Endothelial cell of umbilical vein (primary cell): ENCODE results near the gene SLC27A4.

Source experiments
- EZH2 ChIP-seq: IDR thresholded peaks from 2 replicates; pipeline ENCODE4 v1.6.1; 2012; ENCODE audit warnings: borderline replicate concordance, low read depth, mild to moderate bottlenecking, moderate library complexity, low read length, inconsistent platforms; ENCODE audit not compliant: severe bottlenecking
- POLR2A ChIP-seq: IDR thresholded peaks from 2 replicates; pipeline ENCODE4 v1.6.1; 2012; ENCODE audit warnings: low read depth, mild to moderate bottlenecking, control low read depth, low read length
- POLR2AphosphoS5 ChIP-seq: IDR thresholded peaks from 2 replicates; pipeline ENCODE4 v1.6.1; 2012; ENCODE audit warnings: low read depth, mild to moderate bottlenecking, control low read depth, low read length, moderate library complexity; ENCODE audit not compliant: insufficient read depth
- TF ChIP-seq, protein P1 (sequence below), 2 donors: IDR thresholded peaks; 1 replicate in 1 of 2; 2 replicates in 1 of 2; pipeline ENCODE4 v1.5.1; 2011; ENCODE audit warnings: low read length in 2 of 2, mild to moderate bottlenecking in 2 of 2, moderate library complexity in 2 of 2, control low read depth in 1 of 2, inconsistent platforms in 1 of 2, low read depth in 1 of 2; ENCODE audit not compliant: insufficient read depth in 1 of 2; ENCODE audit errors: extremely low read depth in 1 of 2
- TF ChIP-seq, protein P2 (sequence below): IDR thresholded peaks from 2 replicates; pipeline ENCODE4 v1.6.1; 2011; ENCODE audit not compliant: insufficient read depth, insufficient read length

DNA sequence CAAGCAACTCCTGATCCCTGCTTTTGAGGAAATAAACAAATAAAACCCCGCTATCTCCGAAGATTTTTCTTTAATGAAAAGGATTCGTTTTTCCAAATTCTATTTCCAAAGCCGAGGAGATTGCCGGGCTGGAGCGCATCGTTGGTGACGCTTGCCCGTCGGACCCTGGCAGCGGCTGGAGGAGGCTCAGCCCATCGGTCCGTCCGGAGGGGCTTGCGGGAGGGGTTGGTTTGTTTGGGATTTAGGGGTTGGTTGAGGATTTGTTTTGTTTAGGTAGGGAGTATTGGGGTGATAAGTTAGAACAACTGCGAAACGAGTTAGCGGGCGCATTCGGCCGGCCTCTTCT is 51.6 kb downstream of the SLC27A4 start:
- TF ChIP-seq POLR2AphosphoS5 (no peak), POLR2A (no peak), EZH2 (no peak)
- TF ChIP-seq, protein P1, sequence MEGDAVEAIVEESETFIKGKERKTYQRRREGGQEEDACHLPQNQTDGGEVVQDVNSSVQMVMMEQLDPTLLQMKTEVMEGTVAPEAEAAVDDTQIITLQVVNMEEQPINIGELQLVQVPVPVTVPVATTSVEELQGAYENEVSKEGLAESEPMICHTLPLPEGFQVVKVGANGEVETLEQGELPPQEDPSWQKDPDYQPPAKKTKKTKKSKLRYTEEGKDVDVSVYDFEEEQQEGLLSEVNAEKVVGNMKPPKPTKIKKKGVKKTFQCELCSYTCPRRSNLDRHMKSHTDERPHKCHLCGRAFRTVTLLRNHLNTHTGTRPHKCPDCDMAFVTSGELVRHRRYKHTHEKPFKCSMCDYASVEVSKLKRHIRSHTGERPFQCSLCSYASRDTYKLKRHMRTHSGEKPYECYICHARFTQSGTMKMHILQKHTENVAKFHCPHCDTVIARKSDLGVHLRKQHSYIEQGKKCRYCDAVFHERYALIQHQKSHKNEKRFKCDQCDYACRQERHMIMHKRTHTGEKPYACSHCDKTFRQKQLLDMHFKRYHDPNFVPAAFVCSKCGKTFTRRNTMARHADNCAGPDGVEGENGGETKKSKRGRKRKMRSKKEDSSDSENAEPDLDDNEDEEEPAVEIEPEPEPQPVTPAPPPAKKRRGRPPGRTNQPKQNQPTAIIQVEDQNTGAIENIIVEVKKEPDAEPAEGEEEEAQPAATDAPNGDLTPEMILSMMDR (IDR thresholded peaks at IDR 0.05; ENCODE audit: extremely low read depth in 1 of 2, insufficient read depth in 1 of 2, low read depth in 1 of 2, low read length in 2 of 2) = no peak
- TF ChIP-seq, protein P2, sequence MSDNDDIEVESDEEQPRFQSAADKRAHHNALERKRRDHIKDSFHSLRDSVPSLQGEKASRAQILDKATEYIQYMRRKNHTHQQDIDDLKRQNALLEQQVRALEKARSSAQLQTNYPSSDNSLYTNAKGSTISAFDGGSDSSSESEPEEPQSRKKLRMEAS = no peak
